Mononuclear cell (primary cell): ENCODE data around the gene CYP17A1. TPM values are rescaled to one million over a fixed set of nuclear protein-coding genes. Genes with fewer than 3 reads are reported as not detected.
"Not testable (repeated sequence)": the region's sequence is repeated elsewhere in the genome, so short reads cannot be mapped to it uniquely, and the experiment has no call there.

Source experiments
- H3K27me3 ChIP-seq: 2 replicates; pipeline ENCODE4 v1.6.0; 2011; ENCODE audit warnings: low read length, control low read depth; ENCODE audit not compliant: insufficient read depth
- H3K4me1 ChIP-seq: 2 replicates; pipeline ENCODE4 v1.5.1; 2011; ENCODE audit warnings: mild to moderate bottlenecking, low read length, control low read depth; ENCODE audit not compliant: insufficient read depth
- H3K4me3 ChIP-seq: 2 replicates; pipeline ENCODE4 v1.5.1; 2011; ENCODE audit warnings: mild to moderate bottlenecking, low read length, moderate library complexity
- H3K9me3 ChIP-seq: 2 replicates; pipeline ENCODE4 v1.5.1; 2011; ENCODE audit warnings: low read depth, mild to moderate bottlenecking, control low read depth, low read length
- total RNA-seq: library from RNA; depleted of rRNA; stranded (reverse); fragments of >200 nt; gene quantifications from one replicate; pipeline ENCODE4 v1.2.3, GENCODE V29; 2012

Gene CYP17A1
- total RNA-seq, 1 donor, result not detected

DNA sequence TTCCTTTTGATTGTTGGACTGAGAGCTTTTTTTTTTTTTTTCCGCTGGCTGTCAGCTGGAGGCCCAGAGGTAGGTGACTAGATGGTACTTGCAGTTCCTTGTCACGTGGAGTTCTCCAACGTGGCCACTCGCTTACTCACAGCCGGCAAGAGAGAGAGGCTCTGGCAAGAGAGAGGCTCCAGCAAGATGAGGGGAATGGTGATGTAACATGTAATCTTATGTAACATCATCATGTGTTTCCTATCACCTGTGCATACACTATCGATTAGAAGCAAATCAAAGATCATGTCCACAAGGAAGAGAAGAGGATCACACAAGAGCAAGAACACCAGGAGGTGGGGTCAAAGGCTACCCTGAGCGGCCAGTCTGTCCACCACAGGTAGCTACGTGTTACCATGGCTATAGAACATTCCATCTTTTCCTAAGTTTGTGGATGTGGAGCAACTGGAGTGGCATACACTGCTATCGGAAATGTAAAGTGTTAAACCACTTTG lies 12.9 kb upstream of the CYP17A1 start:
- Histone ChIP-seq H3K4me3 (no peak overlapping the region), H3K27me3 (no peaks in the 10 kb centered on the region), H3K4me1 (peaks cover 6% of the 10 kb centered on the region), H3K9me3 (no peaks in the 10 kb centered on the region)

DNA sequence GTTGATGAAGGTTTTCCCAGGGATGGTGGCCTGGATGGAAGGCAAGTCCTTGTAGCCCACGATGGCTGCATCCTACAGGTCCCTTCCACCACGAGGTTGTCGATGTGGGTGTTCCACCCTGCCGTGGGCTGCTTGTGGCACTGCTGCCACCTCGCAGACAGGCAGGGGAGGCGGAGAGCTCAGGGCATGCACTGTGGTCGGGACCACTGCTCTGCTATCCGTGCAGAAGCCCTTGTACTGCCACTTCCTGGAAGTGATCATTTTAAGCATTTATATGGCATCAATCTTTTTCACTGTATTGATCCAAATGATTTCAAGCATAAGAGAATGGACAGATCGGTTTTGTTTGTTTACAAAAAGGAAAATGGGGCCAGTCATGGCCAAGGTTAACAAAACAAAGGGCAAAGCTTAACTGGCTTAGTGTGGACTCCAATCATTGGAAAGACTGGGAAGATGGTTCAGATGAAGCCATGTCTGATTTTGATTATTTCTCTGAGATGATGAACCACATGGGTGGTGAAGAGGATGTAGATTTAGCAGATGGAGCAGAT lies 8.2 kb upstream of the CYP17A1 start:
- H3K4me1 ChIP-seq, result no peaks in the 10 kb centered on the region
- H3K9me3 ChIP-seq, result no peaks in the 10 kb centered on the region
- no peaks in the 10 kb centered on the region for H3K27me3 ChIP-seq
- no peak overlapping the region for H3K4me3 ChIP-seq

- H3K4me3 ChIP-seq, H3K27me3 ChIP-seq, H3K9me3 ChIP-seq, H3K4me1 ChIP-seq: not testable (repeated sequence)
These were observed 7.1 kb upstream of the CYP17A1 start for GRCh38 chr10:102844190-102844776.

- not testable (repeated sequence) for H3K4me1 ChIP-seq, H3K27me3 ChIP-seq, H3K4me3 ChIP-seq, H3K9me3 ChIP-seq
These were observed 5.9 kb upstream of the CYP17A1 start for GRCh38 chr10:102843139-102843538.

- H3K4me3 ChIP-seq, result no peak overlapping the region
- H3K27me3 ChIP-seq, result no peaks in the 10 kb centered on the region
- no peaks in the 10 kb centered on the region for H3K4me1 ChIP-seq
- no peaks in the 10 kb centered on the region for H3K9me3 ChIP-seq
These were observed 4.7 kb upstream of the CYP17A1 start for GRCh38 chr10:102841827-102842345.

GRCh38 chr10:102838276-102838927 lies 1.2 kb upstream of the CYP17A1 start:
- not testable (repeated sequence) for H3K27me3 ChIP-seq, H3K4me1 ChIP-seq, H3K4me3 ChIP-seq, H3K9me3 ChIP-seq

DNA sequence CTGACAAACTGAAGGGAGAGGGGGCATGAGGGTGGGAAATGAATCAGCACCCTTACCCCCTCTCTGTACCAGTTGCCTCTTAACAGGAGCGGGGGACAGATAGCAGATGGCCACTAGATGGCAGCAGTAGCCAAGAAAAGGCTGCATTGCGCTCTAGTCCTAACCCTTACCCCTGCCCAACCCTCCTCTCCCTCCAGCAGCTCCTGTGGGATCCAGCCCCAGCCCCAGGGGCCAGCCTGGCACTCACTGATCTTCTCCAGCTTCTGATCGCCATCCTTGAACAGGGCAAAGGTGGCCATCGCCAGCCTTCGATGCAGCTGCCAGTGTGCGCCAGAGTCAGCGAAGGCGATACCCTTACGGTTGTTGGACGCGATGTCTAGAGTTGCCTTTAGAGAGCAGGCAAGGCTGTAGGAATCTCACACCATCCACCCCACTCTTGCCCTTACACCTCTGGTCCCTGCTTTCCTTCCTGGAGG lies 2.2 kb downstream of the CYP17A1 start:
- Histone ChIP-seq H3K4me3 (no peak overlapping the region), H3K27me3 (no peaks in the 10 kb centered on the region), H3K9me3 (no peaks in the 10 kb centered on the region), H3K4me1 (no peaks in the 10 kb centered on the region)

GRCh38 chr10:102834143-102834542 lies 3.1 kb downstream of the CYP17A1 start:
- Histone ChIP-seq H3K9me3 (no peaks in the 10 kb centered on the region), H3K4me1 (no peaks in the 10 kb centered on the region), H3K27me3 (no peaks in the 10 kb centered on the region), H3K4me3 (no peak overlapping the region)

DNA sequence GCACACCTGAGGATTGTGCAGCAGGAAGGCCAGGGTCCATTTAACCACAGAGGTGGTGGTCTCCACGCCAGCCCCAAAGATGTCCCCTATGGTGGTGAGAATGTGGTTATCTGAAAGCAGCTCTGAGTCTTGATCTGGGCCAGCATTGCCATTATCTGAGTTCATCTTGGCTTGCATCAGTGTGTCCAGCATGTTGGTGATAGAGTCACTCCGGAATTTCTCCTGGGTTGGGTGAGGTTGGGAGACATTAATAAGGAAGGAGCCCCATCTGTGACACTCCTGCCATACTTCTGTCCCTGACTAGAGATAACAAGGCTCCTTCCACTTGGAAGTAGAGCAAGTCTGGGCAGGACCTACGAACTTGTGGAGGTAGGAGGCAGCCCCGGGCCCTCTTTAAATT lies 4.2 kb downstream of the CYP17A1 start:
- Histone ChIP-seq H3K4me3 (no peak overlapping the region), H3K4me1 (no peaks in the 10 kb centered on the region), H3K9me3 (no peaks in the 10 kb centered on the region), H3K27me3 (no peaks in the 10 kb centered on the region)

- H3K27me3 ChIP-seq, result no peaks in the 10 kb centered on the region
- no peak overlapping the region for H3K4me3 ChIP-seq
- no peaks in the 10 kb centered on the region for H3K9me3 ChIP-seq
- H3K4me1 ChIP-seq, result no peaks in the 10 kb centered on the region
These were observed 5.0 kb downstream of the CYP17A1 start for GRCh38 chr10:102832248-102832647.

DNA sequence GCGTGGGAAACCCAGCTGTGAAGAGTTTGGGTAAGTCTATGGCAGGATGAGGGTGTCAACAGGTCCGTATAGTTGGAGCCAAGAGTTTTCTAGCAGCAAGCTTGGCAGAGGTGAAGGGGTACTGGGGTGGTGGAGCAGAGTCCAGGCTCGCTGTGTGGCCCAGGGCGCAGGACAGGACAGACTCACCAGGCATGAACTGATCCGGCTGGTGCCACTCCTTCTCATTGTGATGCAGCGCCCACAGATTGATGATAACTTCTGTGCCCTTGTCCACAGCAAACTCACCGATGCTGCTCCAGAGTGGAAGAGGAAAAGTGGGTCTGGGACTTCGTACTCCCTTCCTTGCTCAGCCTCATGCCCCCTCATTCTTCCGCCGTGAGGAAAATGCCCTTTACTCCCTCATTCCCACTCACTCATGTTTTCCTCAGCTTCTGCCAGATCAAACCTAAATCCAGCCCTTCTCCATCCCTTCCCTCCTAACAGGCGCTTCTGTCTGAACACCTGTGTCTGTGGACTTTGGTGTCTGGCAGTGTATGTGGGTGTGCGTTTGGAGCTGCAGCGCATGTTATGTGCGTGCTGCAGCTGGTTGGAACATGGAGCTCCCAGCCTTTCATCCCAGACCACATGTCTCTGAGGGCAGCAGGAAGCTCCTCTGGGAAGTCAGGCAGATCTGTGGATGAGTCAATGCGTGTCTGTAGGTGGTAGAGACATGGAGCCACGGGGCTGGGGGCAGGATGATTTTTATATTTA lies 5.7 kb downstream of the CYP17A1 start:
- Histone ChIP-seq H3K9me3 (no peaks in the 10 kb centered on the region), H3K27me3 (no peaks in the 10 kb centered on the region), H3K4me1 (no peaks in the 10 kb centered on the region)

DNA sequence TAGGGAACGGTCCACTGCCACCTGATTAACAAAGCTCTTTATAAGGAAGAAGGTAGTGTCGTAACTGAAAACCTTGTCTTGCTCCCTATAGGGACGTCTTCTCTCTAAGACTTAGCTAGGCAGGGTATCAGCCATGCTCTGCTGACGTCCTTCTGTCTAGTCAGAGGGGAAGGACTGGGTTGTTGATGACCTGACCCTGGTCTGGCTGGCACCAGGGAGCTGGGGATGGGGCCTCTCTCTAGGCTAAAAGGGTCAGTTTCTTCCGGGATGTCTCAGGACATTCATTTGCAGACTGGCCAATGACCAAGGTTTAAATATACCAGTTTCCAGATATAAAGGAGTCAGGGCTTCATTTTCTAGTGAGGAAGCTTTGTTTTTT lies 9.6 kb downstream of the CYP17A1 start:
- no peak overlapping the region for H3K4me3 ChIP-seq
- no peaks in the 10 kb centered on the region for H3K9me3 ChIP-seq
- no peaks in the 10 kb centered on the region for H3K27me3 ChIP-seq
- no peaks in the 10 kb centered on the region for H3K4me1 ChIP-seq

More for the DNA sequence above, 5.7 kb downstream of the CYP17A1 start:
- H3K4me3 ChIP-seq, result no peak overlapping the region

DNA sequence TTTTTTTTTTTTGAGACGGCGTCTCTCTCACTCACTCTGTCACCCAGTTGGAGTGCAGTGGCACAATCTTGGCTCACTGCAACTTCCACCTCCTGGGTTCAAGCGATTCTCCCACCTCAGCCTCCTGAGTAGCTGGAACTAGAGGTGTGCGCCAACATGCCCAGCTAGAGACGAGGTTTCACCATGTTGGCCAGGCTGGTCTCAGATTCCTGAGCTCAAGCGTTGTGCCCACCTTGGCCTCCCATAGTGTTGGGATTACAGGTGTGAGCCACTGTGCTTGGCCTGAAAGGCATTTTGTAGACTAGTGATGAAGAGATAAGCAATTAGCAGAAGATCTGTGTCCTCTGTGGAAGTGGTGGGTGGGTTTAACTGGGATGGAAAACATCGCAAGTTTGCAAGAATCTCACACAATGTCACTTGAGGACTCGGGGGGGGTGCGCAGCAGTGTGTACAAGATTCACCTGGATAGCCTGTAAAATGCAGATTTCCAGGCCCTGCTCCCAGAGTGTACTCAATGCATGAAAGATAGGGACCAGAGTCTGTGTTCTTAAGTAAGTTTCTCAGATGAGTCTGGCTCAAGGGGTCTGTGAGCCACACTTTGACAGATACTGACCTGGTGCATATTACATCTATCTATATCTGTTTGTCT lies 10.9 kb downstream of the CYP17A1 start:
- no peaks in the 10 kb centered on the region for H3K9me3 ChIP-seq

DNA sequence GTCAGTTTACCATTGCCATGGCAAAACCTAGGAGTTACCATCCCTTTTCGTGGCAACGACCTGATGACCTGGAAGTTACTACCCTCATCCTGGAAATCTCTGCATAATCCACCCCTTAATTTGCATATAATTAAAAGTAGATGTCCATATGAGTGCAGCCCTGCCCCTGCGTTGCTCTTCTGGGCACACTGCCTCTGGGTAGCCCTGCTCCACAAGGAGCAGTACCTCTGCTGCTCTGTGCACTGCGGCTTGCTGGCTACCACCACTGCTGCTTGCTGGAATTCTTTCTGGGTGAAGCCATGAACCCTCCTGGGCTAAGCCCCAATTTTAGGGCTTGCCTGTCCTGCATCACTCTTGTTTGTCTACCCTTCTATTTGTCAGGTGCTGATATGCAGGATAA lies 12.5 kb downstream of the CYP17A1 start:
- H3K9me3 ChIP-seq, result no peaks in the 10 kb centered on the region
- peaks cover 3% of the 10 kb centered on the region for H3K4me1 ChIP-seq
- no peak overlapping the region for H3K4me3 ChIP-seq
- H3K27me3 ChIP-seq, result no peaks in the 10 kb centered on the region

More for the DNA sequence above, 10.9 kb downstream of the CYP17A1 start:
- Histone ChIP-seq H3K27me3 (no peaks in the 10 kb centered on the region), H3K4me3 (no peak overlapping the region), H3K4me1 (no peaks in the 10 kb centered on the region)

DNA sequence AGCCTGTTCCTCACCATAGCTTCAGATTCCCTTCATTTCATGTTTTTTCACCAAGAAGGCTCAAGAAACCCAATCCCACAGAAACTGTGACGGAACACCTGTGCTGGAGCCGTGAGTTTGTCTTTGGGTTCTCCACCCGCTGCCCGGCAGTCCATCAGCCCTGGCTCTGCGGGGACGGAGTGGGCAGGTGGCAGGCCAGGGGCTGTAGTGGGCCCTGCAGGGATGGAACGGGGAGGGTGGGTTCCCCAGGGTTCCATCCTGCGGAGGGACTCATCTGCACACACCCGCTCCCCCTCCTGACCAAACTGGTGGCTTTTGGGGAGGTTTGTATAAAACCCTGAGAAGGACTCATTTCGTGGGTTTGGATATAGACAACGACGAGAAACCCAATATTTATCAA lies 15.0 kb downstream of the CYP17A1 start:
- Histone ChIP-seq H3K4me1 (peaks cover 27% of the 10 kb centered on the region), H3K27me3 (no peaks in the 10 kb centered on the region)

More for the DNA sequence above, 15.0 kb downstream of the CYP17A1 start:
- no peak overlapping the region for H3K4me3 ChIP-seq
- H3K9me3 ChIP-seq, result no peaks in the 10 kb centered on the region
